ENCODE results near the gene PROCA1.

GRCh38 chr17:28720247-28720996, 8.7 kb upstream of the PROCA1 start:
- TF ChIP-seq YY1 (IDR thresholded peaks at IDR 0.05; ENCODE audit: insufficient read depth, insufficient read length) (no peak), ZNF274 (IDR thresholded peaks at IDR 0.05; ENCODE audit: low read depth, low read length) (no peak), SUZ12 (IDR thresholded peaks at IDR 0.05; ENCODE audit: extremely low read depth, insufficient read depth, insufficient read length) (no peak)

All from NT2/D1 (cell line).